ENCODE data around the gene SREK1IP1.

SREK1IP1 gene

GRCh38 chr5:64758901-64759300, 9.6 kb downstream of the SREK1IP1 start:
- TF ChIP-seq LEF1 (IDR thresholded peaks at IDR 0.05; ENCODE audit: borderline replicate concordance) (no peak), ELF4 (IDR thresholded peaks at IDR 0.05) (no peak), FOXM1 (IDR thresholded peaks at IDR 0.05; ENCODE audit: borderline replicate concordance) (no peak), TARDBP (IDR thresholded peaks at IDR 0.05) (no peak), ARNT (IDR thresholded peaks at IDR 0.05) (no peak), SUZ12 (IDR thresholded peaks at IDR 0.05) (no peak), ZNF384 (IDR thresholded peaks at IDR 0.05) (no peak), FOXA1 (IDR thresholded peaks at IDR 0.05) (no peak), HDGF (IDR thresholded peaks at IDR 0.05; ENCODE audit: borderline replicate concordance) (no peak), NFRKB (IDR thresholded peaks at IDR 0.05) (no peak), BHLHE40 (IDR thresholded peaks at IDR 0.05; ENCODE audit: borderline replicate concordance) (no peak), SP1 (IDR thresholded peaks at IDR 0.05) (no peak), CTBP1 (IDR thresholded peaks at IDR 0.05; ENCODE audit: borderline replicate concordance) (no peak), PKNOX1 (IDR thresholded peaks at IDR 0.05) (no peak), L3MBTL2 (conservative IDR thresholded peaks at IDR 0.05) (no peak), FOXK2 (IDR thresholded peaks at IDR 0.05) (no peak)
- CTCF ChIA-PET = no interaction called here
- POLR2A ChIA-PET = no interaction called here

GRCh38 chr5:64754066-64754465, 14.4 kb downstream of the SREK1IP1 start:
- POLR2A ChIA-PET = no interaction called here

More at GRCh38 chr5:64758901-64759300, 9.6 kb downstream of the SREK1IP1 start:
- DNase-seq (ENCODE audit: extremely low spot score) = no peak

GRCh38 chr5:64749385-64749784, 19.1 kb downstream of the SREK1IP1 start:
- POLR2A ChIA-PET = interaction anchor here (1.8 kb wide), 1 partner anchor 19 kb away, joined by 6 read pairs; the partner anchor contains the start of genes CWC27 and SREK1IP1
- CTCF ChIA-PET = interaction anchor here (0.7 kb wide), 1 partner anchor 182 kb away, joined by 5 read pairs; no protein-coding TSS in a partner anchor
- TF ChIP-seq PKNOX1 (IDR thresholded peaks at IDR 0.05) (no peak), L3MBTL2 (conservative IDR thresholded peaks at IDR 0.05) (no peak)
- no peak for DNase-seq (ENCODE audit: extremely low spot score)

More at GRCh38 chr5:64754066-64754465, 14.4 kb downstream of the SREK1IP1 start:
- DNase-seq (ENCODE audit: extremely low spot score) = no peak
- CTCF ChIA-PET = interaction anchor here (0.6 kb wide), 1 partner anchor 16 kb away, joined by 3 read pairs; no protein-coding TSS in a partner anchor
- no peak for TF ChIP-seq ELF4 (IDR thresholded peaks at IDR 0.05)
- no peak for TF ChIP-seq ARNT (IDR thresholded peaks at IDR 0.05)

- ChIA-PET CTCF (no interaction called here), POLR2A (no interaction called here)
- TF ChIP-seq TARDBP (IDR thresholded peaks at IDR 0.05) (no peak), PKNOX1 (IDR thresholded peaks at IDR 0.05) (no peak), SUZ12 (IDR thresholded peaks at IDR 0.05) (no peak)
- no peak for DNase-seq (ENCODE audit: extremely low spot score)
Measured at GRCh38 chr5:64746446-64746845, 22.0 kb downstream of the SREK1IP1 start.

GRCh38 chr5:64744914-64745313, 23.6 kb downstream of the SREK1IP1 start:
- ChIA-PET POLR2A (no interaction called here), CTCF (no interaction called here)
- TF ChIP-seq SP1 (IDR thresholded peaks at IDR 0.05) (no peak), NFRKB (IDR thresholded peaks at IDR 0.05) (no peak), CTBP1 (IDR thresholded peaks at IDR 0.05; ENCODE audit: borderline replicate concordance) (no peak), FOXA1 (IDR thresholded peaks at IDR 0.05) (no peak), HDGF (IDR thresholded peaks at IDR 0.05; ENCODE audit: borderline replicate concordance) (no peak), SUZ12 (IDR thresholded peaks at IDR 0.05) (no peak), LEF1 (IDR thresholded peaks at IDR 0.05; ENCODE audit: borderline replicate concordance) (no peak), FOXK2 (IDR thresholded peaks at IDR 0.05) (no peak), ARNT (IDR thresholded peaks at IDR 0.05) (no peak), FOXM1 (IDR thresholded peaks at IDR 0.05; ENCODE audit: borderline replicate concordance) (no peak), PKNOX1 (IDR thresholded peaks at IDR 0.05) (no peak), BHLHE40 (IDR thresholded peaks at IDR 0.05; ENCODE audit: borderline replicate concordance) (no peak)
- DNase-seq (ENCODE audit: extremely low spot score) = no peak

GRCh38 chr5:64742821-64743220, 25.7 kb downstream of the SREK1IP1 start:
- DNase-seq (ENCODE audit: extremely low spot score) = no peak
- TF ChIP-seq L3MBTL2 (conservative IDR thresholded peaks at IDR 0.05) = no peak
- TF ChIP-seq NFRKB (IDR thresholded peaks at IDR 0.05) = no peak
- TF ChIP-seq SUZ12 (IDR thresholded peaks at IDR 0.05) = no peak
- POLR2A ChIA-PET = no interaction called here
- CTCF ChIA-PET = no interaction called here

- TF ChIP-seq NFRKB (IDR thresholded peaks at IDR 0.05) (no peak), SUZ12 (IDR thresholded peaks at IDR 0.05) (no peak), FOXK2 (IDR thresholded peaks at IDR 0.05) (no peak), BHLHE40 (IDR thresholded peaks at IDR 0.05; ENCODE audit: borderline replicate concordance) (no peak), FOXM1 (IDR thresholded peaks at IDR 0.05; ENCODE audit: borderline replicate concordance) (no peak), ARNT (IDR thresholded peaks at IDR 0.05) (no peak), ELF4 (IDR thresholded peaks at IDR 0.05) (no peak), CTBP1 (IDR thresholded peaks at IDR 0.05; ENCODE audit: borderline replicate concordance) (no peak), FOXA1 (IDR thresholded peaks at IDR 0.05) (no peak), HDGF (IDR thresholded peaks at IDR 0.05; ENCODE audit: borderline replicate concordance) (no peak), ZNF384 (IDR thresholded peaks at IDR 0.05) (no peak), L3MBTL2 (conservative IDR thresholded peaks at IDR 0.05) (no peak)
- DNase-seq (ENCODE audit: extremely low spot score) = no peak
- ChIA-PET POLR2A (no interaction called here), CTCF (no interaction called here)
Measured at GRCh38 chr5:64742411-64742810, 26.1 kb downstream of the SREK1IP1 start.

All from HEK293T (cell line).